Measurements from ENCODE around the gene PSME3. TPM values are rescaled to one million over a fixed set of nuclear protein-coding genes. Genes with fewer than 3 reads are reported as not detected.

The PSME3 gene
- total and polyA plus RNA-seq, 2 of the 13 experiments (the other 11 are each of a cell fraction or from before 2014, with no cell fraction given), result 66.3 to 135 TPM

GRCh38 chr17:42886283-42887176 is 53.3 kb downstream of the PSME3 start (continued):
- TF ChIP-seq, protein P1, sequence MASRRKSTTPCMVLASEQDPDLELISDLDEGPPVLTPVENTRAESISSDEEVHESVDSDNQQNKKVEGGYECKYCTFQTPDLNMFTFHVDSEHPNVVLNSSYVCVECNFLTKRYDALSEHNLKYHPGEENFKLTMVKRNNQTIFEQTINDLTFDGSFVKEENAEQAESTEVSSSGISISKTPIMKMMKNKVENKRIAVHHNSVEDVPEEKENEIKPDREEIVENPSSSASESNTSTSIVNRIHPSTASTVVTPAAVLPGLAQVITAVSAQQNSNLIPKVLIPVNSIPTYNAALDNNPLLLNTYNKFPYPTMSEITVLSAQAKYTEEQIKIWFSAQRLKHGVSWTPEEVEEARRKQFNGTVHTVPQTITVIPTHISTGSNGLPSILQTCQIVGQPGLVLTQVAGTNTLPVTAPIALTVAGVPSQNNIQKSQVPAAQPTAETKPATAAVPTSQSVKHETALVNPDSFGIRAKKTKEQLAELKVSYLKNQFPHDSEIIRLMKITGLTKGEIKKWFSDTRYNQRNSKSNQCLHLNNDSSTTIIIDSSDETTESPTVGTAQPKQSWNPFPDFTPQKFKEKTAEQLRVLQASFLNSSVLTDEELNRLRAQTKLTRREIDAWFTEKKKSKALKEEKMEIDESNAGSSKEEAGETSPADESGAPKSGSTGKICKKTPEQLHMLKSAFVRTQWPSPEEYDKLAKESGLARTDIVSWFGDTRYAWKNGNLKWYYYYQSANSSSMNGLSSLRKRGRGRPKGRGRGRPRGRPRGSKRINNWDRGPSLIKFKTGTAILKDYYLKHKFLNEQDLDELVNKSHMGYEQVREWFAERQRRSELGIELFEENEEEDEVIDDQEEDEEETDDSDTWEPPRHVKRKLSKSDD (CRISPR knock-in tag; IDR thresholded peaks at IDR 0.05; ENCODE audit: low read depth), result peak; percentile 50; the same call in 1 of the 2 replicates
- TF ChIP-seq ZFAT (CRISPR knock-in tag; conservative IDR thresholded peaks at IDR 0.05), result no peak
- TF ChIP-seq, protein P2, sequence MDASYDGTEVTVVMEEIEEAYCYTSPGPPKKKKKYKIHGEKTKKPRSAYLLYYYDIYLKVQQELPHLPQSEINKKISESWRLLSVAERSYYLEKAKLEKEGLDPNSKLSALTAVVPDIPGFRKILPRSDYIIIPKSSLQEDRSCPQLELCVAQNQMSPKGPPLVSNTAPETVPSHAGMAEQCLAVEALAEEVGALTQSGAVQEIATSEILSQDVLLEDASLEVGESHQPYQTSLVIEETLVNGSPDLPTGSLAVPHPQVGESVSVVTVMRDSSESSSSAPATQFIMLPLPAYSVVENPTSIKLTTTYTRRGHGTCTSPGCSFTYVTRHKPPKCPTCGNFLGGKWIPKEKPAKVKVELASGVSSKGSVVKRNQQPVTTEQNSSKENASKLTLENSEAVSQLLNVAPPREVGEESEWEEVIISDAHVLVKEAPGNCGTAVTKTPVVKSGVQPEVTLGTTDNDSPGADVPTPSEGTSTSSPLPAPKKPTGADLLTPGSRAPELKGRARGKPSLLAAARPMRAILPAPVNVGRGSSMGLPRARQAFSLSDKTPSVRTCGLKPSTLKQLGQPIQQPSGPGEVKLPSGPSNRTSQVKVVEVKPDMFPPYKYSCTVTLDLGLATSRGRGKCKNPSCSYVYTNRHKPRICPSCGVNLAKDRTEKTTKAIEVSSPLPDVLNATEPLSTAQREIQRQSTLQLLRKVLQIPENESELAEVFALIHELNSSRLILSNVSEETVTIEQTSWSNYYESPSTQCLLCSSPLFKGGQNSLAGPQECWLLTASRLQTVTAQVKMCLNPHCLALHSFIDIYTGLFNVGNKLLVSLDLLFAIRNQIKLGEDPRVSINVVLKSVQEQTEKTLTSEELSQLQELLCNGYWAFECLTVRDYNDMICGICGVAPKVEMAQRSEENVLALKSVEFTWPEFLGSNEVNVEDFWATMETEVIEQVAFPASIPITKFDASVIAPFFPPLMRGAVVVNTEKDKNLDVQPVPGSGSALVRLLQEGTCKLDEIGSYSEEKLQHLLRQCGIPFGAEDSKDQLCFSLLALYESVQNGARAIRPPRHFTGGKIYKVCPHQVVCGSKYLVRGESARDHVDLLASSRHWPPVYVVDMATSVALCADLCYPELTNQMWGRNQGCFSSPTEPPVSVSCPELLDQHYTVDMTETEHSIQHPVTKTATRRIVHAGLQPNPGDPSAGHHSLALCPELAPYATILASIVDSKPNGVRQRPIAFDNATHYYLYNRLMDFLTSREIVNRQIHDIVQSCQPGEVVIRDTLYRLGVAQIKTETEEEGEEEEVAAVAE (CRISPR knock-in tag; IDR thresholded peaks at IDR 0.05; ENCODE audit: borderline replicate concordance), result no peak
- TF ChIP-seq, protein P3, sequence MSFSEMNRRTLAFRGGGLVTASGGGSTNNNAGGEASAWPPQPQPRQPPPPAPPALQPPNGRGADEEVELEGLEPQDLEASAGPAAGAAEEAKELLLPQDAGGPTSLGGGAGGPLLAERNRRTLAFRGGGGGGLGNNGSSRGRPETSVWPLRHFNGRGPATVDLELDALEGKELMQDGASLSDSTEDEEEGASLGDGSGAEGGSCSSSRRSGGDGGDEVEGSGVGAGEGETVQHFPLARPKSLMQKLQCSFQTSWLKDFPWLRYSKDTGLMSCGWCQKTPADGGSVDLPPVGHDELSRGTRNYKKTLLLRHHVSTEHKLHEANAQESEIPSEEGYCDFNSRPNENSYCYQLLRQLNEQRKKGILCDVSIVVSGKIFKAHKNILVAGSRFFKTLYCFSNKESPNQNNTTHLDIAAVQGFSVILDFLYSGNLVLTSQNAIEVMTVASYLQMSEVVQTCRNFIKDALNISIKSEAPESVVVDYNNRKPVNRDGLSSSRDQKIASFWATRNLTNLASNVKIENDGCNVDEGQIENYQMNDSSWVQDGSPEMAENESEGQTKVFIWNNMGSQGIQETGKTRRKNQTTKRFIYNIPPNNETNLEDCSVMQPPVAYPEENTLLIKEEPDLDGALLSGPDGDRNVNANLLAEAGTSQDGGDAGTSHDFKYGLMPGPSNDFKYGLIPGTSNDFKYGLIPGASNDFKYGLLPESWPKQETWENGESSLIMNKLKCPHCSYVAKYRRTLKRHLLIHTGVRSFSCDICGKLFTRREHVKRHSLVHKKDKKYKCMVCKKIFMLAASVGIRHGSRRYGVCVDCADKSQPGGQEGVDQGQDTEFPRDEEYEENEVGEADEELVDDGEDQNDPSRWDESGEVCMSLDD (CRISPR knock-in tag; IDR thresholded peaks at IDR 0.05; ENCODE audit: borderline replicate concordance), result no peak
- no peak for TF ChIP-seq ZKSCAN5 (CRISPR knock-in tag; IDR thresholded peaks at IDR 0.05)
- peak; percentile 80; the same call in 1 of the 2 replicates for TF ChIP-seq ZNF567 (CRISPR knock-in tag; IDR thresholded peaks at IDR 0.05; ENCODE audit: borderline replicate concordance)
- peak; percentile 91 for TF ChIP-seq ZIK1 (CRISPR knock-in tag; IDR thresholded peaks at IDR 0.05; ENCODE audit: borderline replicate concordance, low read depth)
- TF ChIP-seq HMGXB4 (CRISPR knock-in tag; IDR thresholded peaks at IDR 0.05; ENCODE audit: borderline replicate concordance in 1 of 2, low read depth in 1 of 2), result peak; percentile 21 to 71; a peak in 1 of 4 replicates
- peak; percentile 90 for TF ChIP-seq ZMYM3 (CRISPR knock-in tag; IDR thresholded peaks at IDR 0.05)
- TF ChIP-seq, protein P4, sequence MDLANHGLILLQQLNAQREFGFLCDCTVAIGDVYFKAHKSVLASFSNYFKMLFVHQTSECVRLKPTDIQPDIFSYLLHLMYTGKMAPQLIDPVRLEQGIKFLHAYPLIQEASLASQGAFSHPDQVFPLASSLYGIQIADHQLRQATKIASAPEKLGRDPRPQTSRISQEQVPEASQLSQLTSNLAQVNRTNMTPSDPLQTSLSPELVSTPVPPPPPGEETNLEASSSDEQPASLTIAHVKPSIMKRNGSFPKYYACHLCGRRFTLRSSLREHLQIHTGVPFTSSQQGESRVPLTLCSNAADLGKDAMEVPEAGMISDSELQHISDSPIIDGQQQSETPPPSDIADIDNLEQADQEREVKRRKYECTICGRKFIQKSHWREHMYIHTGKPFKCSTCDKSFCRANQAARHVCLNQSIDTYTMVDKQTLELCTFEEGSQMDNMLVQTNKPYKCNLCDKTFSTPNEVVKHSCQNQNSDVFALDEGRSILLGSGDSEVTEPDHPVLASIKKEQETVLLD (CRISPR knock-in tag; IDR thresholded peaks at IDR 0.05; ENCODE audit: low read depth), result no peak; the same call in 1 of the 2 replicates
- 0 out of 2 replicates have a peak, but pooled peaks have one; percentile 54 for TF ChIP-seq ZNF564 (CRISPR knock-in tag; IDR thresholded peaks at IDR 0.05)
- TF ChIP-seq ZNF629 (CRISPR knock-in tag; conservative IDR thresholded peaks at IDR 0.05), result no peak; the same call in 1 of the 2 replicates

Data from HepG2 (cell line).